K562 (cell line): ENCODE data around the gene GPR4. TPM values are rescaled to one million over a fixed set of nuclear protein-coding genes. Genes with fewer than 3 reads are reported as not detected.
A peak's percentile ranks its signal among the peaks of the same experiment; 100 is the strongest.

Experiments used
- BRD9 ChIP-seq: fragments of 450-650 bp; IDR thresholded peaks from 2 replicates; pipeline ENCODE4 v1.6.1; 2018; ENCODE audit warnings: low read depth; ENCODE audit not compliant: partially characterized antibody
- CBX1 ChIP-seq: sonication (generic); IDR thresholded peaks from 2 replicates; pipeline ENCODE4 v1.6.1; 2016; ENCODE audit warnings: antibody characterized with exemption, low read depth, mild to moderate bottlenecking
- DLX4 ChIP-seq: fragments of 250-450 bp; sonication (Bioruptor Pico); IDR thresholded peaks from 2 replicates; pipeline ENCODE4 v1.6.1; 2021; ENCODE audit warnings: mild to moderate bottlenecking
- UBTF ChIP-seq, 2 experiments: IDR thresholded peaks; 2 replicates each; pipeline ENCODE4 v1.6.1; 2012; ENCODE audit warnings: improper control_type of control experiment in 2 of 2, low read depth in 2 of 2, low read length in 2 of 2, borderline replicate concordance in 1 of 2
- polyA plus RNA-seq, 8 experiments: library from polyadenylated mRNA; depleted of rRNA in 4 of 8; stranded (reverse) in 5 of 8; unstranded in 3 of 8; fragments of >200 nt; fragmentation: Nextera tagmentation in 2 of 8; fragmentation: Illumina TruSeq in 1 of 8; extraction: Ambion mirVana in 2 of 8; extraction: Trizol in 1 of 8; gene quantifications; 2 replicates each; pipeline versions ENCODE4 v1.2.1 to v1.2.3, GENCODE V29; 2011 to 2014; ENCODE audit warnings: inconsistent platforms in 1 of 8, missing spikeins in 1 of 8
- total RNA-seq, 7 experiments: library from RNA; depleted of rRNA in 6 of 7; stranded (reverse); fragments of >200 nt in 6 of 7; fragmentation: Illumina TruSeq in 2 of 7; extraction: Trizol in 2 of 7; gene quantifications; 2 replicates each; pipeline versions ENCODE4 v1.2.1 to v1.2.3, GENCODE V29; 2011 to 2021; ENCODE audit warnings: low replicate concordance in 1 of 7

The GPR4 gene
- total and polyA plus RNA-seq, 9 of the 15 experiments (the other 6 are each of a cell fraction or from before 2014, with no cell fraction given), result 0.03 to 0.09 (median 0.04) TPM; not detected in 5

GRCh38 chr19:45638930-45639729 is 37.1 kb upstream of the GPR4 start, which contains the start of gene EML2 (continued):
- TF ChIP-seq DLX4 (CRISPR knock-in tag) (no peak), BRD9 (peak; percentile 39), CBX1 (peak; percentile 39), UBTF (IDR thresholded peaks at IDR 0.05; ENCODE audit: borderline replicate concordance in 1 of 2, low read depth in 2 of 2, low read length in 2 of 2) (0 out of 4 replicates have a peak, but pooled peaks of 1 of the 2 experiments have one; percentile 28)
